WTC11 (cell line): Measurements from ENCODE around the gene OSBPL5. TPM values are rescaled to one million over a fixed set of nuclear protein-coding genes. Genes with fewer than 3 reads are reported as not detected.
A peak's percentile ranks its signal among the peaks of the same experiment; 100 is the strongest.

Source experiments
- ATAC-seq: fragments of 200-7000 bp; cut with Tn5 transposase; 2 replicates; pipeline ENCODE4 v1.10.0; 2021; ENCODE audit warnings: mild to moderate bottlenecking, moderate library complexity
- CTCF ChIA-PET: fragments of 300-600 bp; sonication (Branson Sonifier 250); formaldehyde crosslinking; loops from one replicate; lab custom pipeline; 2021; ENCODE audit warnings: antibody characterized with exemption; lab: Charles Lee
- POLR2A ChIA-PET: fragments of 350-600 bp; sonication (Branson Sonifier 250); formaldehyde crosslinking; loops from one replicate; lab custom pipeline; 2021; ENCODE audit warnings: antibody characterized with exemption; lab: Charles Lee
- DNase-seq: peaks from one replicate; pipeline ENCODE4 v3.0.0; 2021; ENCODE audit warnings: low spot score
- H3K27ac Mint-ChIP-seq: 2 replicates; pipeline ENCODE4 v1.8.0; 2021; ENCODE audit warnings: mixed read lengths
- H3K27me3 Mint-ChIP-seq: 2 replicates; pipeline ENCODE4 v1.8.0; 2021; ENCODE audit warnings: low read depth, mild to moderate bottlenecking, moderate library complexity, mixed read lengths
- H3K36me3 Mint-ChIP-seq: 2 replicates; pipeline ENCODE4 v1.8.0; 2021; ENCODE audit warnings: mixed read lengths
- H3K4me1 Mint-ChIP-seq: 2 replicates; pipeline ENCODE4 v1.8.0; 2022; ENCODE audit warnings: mixed read lengths
- H3K4me3 Mint-ChIP-seq: 2 replicates; pipeline ENCODE4 v1.8.0; 2021; ENCODE audit warnings: mild to moderate bottlenecking, moderate library complexity, mixed read lengths
- H3K9me3 Mint-ChIP-seq: 2 replicates; pipeline ENCODE4 v1.8.0; 2021; ENCODE audit warnings: mixed read lengths
- ATF2 ChIP-seq: sonication (generic); formaldehyde crosslinking; IDR thresholded peaks from 2 replicates; pipeline ENCODE4 v1.8.1; 2022; ENCODE audit warnings: low read depth, missing genetic modification reagents, borderline replicate concordance
- ETV6 ChIP-seq: sonication (generic); formaldehyde crosslinking; IDR thresholded peaks from 2 replicates; pipeline ENCODE4 v1.8.1; 2022; ENCODE audit warnings: mild to moderate bottlenecking, missing genetic modification reagents
- FOXP1 ChIP-seq: sonication (generic); formaldehyde crosslinking; IDR thresholded peaks from 2 replicates; pipeline ENCODE4 v1.8.0; 2022; ENCODE audit warnings: missing genetic modification reagents, mild to moderate bottlenecking, moderate library complexity, borderline replicate concordance
- GTF2I ChIP-seq: fragments of 250-450 bp; sonication (Bioruptor Pico); conservative IDR thresholded peaks from 2 replicates; pipeline ENCODE4 v1.4.0; 2021; ENCODE audit warnings: mild to moderate bottlenecking
- JAZF1 ChIP-seq: fragments of 250-450 bp; sonication (Bioruptor Pico); IDR thresholded peaks from 2 replicates; pipeline ENCODE4 v1.9.0; 2021; ENCODE audit warnings: moderate library complexity, mild to moderate bottlenecking, inconsistent platforms
- MXD4 ChIP-seq: fragments of 250-450 bp; sonication (Bioruptor Pico); IDR thresholded peaks from 2 replicates; pipeline ENCODE4 v1.8.0; 2021; ENCODE audit warnings: mild to moderate bottlenecking, moderate library complexity, borderline replicate concordance
- NFATC4 ChIP-seq: fragments of 250-450 bp; sonication (Bioruptor Pico); IDR thresholded peaks from 2 replicates; pipeline ENCODE4 v1.9.0; 2021; ENCODE audit warnings: mild to moderate bottlenecking
- NR2C2 ChIP-seq: sonication (generic); formaldehyde crosslinking; IDR thresholded peaks from 2 replicates; pipeline ENCODE4 v1.8.0; 2022; ENCODE audit warnings: mild to moderate bottlenecking, missing genetic modification reagents
- TCF7 ChIP-seq: sonication (generic); formaldehyde crosslinking; IDR thresholded peaks from 2 replicates; pipeline ENCODE4 v1.8.0; 2022; ENCODE audit warnings: mild to moderate bottlenecking, low read depth, missing genetic modification reagents, moderate library complexity
- ZNF425 ChIP-seq: fragments of 250-450 bp; sonication (Bioruptor Pico); conservative IDR thresholded peaks from 2 replicates; pipeline ENCODE4 v1.9.0; 2021; ENCODE audit warnings: mild to moderate bottlenecking
- ZNF671 ChIP-seq: fragments of 250-450 bp; sonication (Bioruptor Pico); IDR thresholded peaks from 2 replicates; pipeline ENCODE4 v1.8.0; 2021; ENCODE audit warnings: mild to moderate bottlenecking
- total RNA-seq: library from RNA; stranded (reverse); gene quantifications from 3 replicates; pipeline ENCODE4 v1.2.3, GENCODE V29; 2021
- TF ChIP-seq, protein P1 (sequence below): sonication (generic); formaldehyde crosslinking; IDR thresholded peaks from 2 replicates; pipeline ENCODE4 v1.8.1; 2023; ENCODE audit warnings: mild to moderate bottlenecking, missing genetic modification reagents

OSBPL5 gene
- total RNA-seq, 1 experiment from 2014 or later, result 17.7 TPM

DNA sequence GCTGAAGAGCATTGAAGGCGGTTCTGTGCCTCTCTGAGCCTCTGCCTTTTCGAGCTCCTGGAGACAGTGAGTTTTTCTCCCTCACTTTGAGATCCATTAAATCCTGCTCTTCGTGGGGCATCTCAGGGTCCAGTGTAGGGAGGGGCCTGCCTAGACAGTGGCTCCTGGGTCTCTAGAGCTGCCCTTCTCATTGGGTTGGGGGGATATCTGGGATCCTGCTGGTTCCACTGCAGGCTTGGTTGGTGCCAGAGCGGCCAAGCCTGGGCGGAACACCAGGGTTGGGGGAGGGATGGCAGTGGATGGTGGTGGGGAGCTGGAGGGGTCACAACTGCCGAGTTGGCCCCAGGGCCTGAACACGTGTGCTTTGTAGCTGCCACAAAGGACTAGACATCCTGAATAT is 55.7 kb downstream of the OSBPL5 start:
- POLR2A ChIA-PET, result interaction anchor here (0.6 kb wide), 1 partner anchor 13 kb away, joined by 4 read pairs; no protein-coding TSS in a partner anchor
- DNase-seq (peak; percentile 6), ATAC-seq (no peak)
- peaks cover 17% of the 10 kb centered on the region for H3K4me1 Mint-ChIP-seq
- H3K9me3 Mint-ChIP-seq, result peaks cover 41% of the 10 kb centered on the region
- H3K36me3 Mint-ChIP-seq, result peaks cover 36% of the 10 kb centered on the region
- no peak overlapping the region for H3K4me3 Mint-ChIP-seq
- CTCF ChIA-PET, result interaction anchor here (0.8 to 4.1 kb wide), 15 partner anchors 11 to 115 kb away, joined by 3 to 28 read pairs (median 4); no protein-coding TSS in a partner anchor
- peaks cover 3% of the 10 kb centered on the region; the same call in 1 of the 2 replicates for H3K27me3 Mint-ChIP-seq
- TF ChIP-seq ZNF425 (no peak), FOXP1 (CRISPR knock-in tag) (no peak), JAZF1 (no peak)
- H3K27ac Mint-ChIP-seq, result no peak overlapping the region

DNA sequence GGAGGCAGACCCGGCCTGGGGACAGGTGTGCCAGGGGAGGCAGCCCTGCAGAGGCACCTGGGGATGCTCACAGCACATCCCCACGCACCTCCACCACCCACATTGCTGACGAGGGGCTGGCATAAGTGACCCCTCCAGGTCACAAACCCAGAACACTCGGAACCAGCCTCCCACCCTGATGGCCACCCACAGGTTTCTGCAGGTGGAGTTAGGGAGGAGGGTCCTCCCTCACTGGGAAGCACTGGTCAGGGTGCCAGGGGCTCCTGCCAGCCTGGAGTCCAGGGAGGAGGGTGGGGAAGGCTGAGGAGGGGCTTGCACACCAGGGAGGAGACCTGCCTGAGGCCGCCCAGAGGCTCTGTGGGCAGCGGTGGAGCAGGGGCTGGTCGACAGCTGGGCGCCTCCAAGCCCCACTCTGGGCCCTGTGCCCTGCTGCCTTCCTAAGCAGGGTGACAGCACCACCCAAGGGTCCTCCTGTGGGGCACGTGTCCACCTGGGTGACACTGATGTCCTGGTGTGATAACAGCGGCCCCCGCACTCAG is 56.9 kb downstream of the OSBPL5 start:
- ChIA-PET CTCF (interaction anchor here (0.6 to 4.1 kb wide), 3 partner anchors 14 to 52 kb away, joined by 3 to 28 read pairs (median 4); no protein-coding TSS in a partner anchor), POLR2A (no interaction called here)
- Mint-ChIP-seq H3K36me3 (peaks cover 27% of the 10 kb centered on the region), H3K27me3 (peaks cover 3% of the 10 kb centered on the region; the same call in 1 of the 2 replicates), H3K27ac (no peak overlapping the region), H3K9me3 (peaks cover 29% of the 10 kb centered on the region), H3K4me3 (no peak overlapping the region), H3K4me1 (peaks cover 17% of the 10 kb centered on the region)
- DNase-seq, result peak; percentile 6
- no peak for TF ChIP-seq NFATC4 (CRISPR knock-in tag)
- TF ChIP-seq, protein P1, sequence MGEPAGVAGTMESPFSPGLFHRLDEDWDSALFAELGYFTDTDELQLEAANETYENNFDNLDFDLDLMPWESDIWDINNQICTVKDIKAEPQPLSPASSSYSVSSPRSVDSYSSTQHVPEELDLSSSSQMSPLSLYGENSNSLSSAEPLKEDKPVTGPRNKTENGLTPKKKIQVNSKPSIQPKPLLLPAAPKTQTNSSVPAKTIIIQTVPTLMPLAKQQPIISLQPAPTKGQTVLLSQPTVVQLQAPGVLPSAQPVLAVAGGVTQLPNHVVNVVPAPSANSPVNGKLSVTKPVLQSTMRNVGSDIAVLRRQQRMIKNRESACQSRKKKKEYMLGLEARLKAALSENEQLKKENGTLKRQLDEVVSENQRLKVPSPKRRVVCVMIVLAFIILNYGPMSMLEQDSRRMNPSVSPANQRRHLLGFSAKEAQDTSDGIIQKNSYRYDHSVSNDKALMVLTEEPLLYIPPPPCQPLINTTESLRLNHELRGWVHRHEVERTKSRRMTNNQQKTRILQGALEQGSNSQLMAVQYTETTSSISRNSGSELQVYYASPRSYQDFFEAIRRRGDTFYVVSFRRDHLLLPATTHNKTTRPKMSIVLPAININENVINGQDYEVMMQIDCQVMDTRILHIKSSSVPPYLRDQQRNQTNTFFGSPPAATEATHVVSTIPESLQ, result no peak
- no peak for TF ChIP-seq ETV6 (CRISPR knock-in tag)
- no peak for TF ChIP-seq ZNF671
- no peak for TF ChIP-seq GTF2I
- no peak for TF ChIP-seq TCF7 (CRISPR knock-in tag)
- TF ChIP-seq MXD4, result no peak
- no peak for TF ChIP-seq NR2C2 (CRISPR knock-in tag)
- ATAC-seq, result no peak

- Mint-ChIP-seq H3K4me1 (peaks cover 17% of the 10 kb centered on the region), H3K4me3 (no peak overlapping the region), H3K9me3 (peaks cover 26% of the 10 kb centered on the region), H3K27ac (no peak overlapping the region; the same call in 1 of the 2 replicates), H3K27me3 (peaks cover 3% of the 10 kb centered on the region; the same call in 1 of the 2 replicates), H3K36me3 (peaks cover 23% of the 10 kb centered on the region)
- DNase-seq, result peak; percentile 22
- ChIA-PET POLR2A (no interaction called here), CTCF (interaction anchor here (0.9 to 3.2 kb wide), 4 partner anchors 10 to 30 kb away, joined by 4 to 10 read pairs (median 4); no protein-coding TSS in a partner anchor)
- peak; percentile 18 for ATAC-seq
- TF ChIP-seq ETV6 (CRISPR knock-in tag) (no peak), ATF2 (CRISPR knock-in tag) (no peak)
Observed at GRCh38 chr11:3107608-3108182, 57.4 kb downstream of the OSBPL5 start.
